GM23338 (cell line): ENCODE measurements around the gene FGF22. TPM values are rescaled to one million over a fixed set of nuclear protein-coding genes. Genes with fewer than 3 reads are reported as not detected.

Experiments
- ATAC-seq: fragments of 200-7000 bp; cut with Tn5 transposase; 3 replicates; pipeline ENCODE4 v1.9.1; 2020
- DNase-seq: peaks from one replicate; pipeline ENCODE4 v3.0.0-alpha.2; 2015; ENCODE audit warnings: low spot score
- H2AFZ ChIP-seq: fragments of 200-600 bp; sonication (generic); 2 replicates; pipeline ENCODE4 v1.8.0; 2016; ENCODE audit warnings: antibody characterized with exemption, mild to moderate bottlenecking, moderate library complexity
- H3F3A ChIP-seq: fragments of 200-600 bp; sonication (generic); replicated peaks from 2 replicates; pipeline ENCODE4 v1.8.0; 2017; ENCODE audit warnings: antibody characterized with exemption, mixed run types, low read depth
- H3K27ac ChIP-seq: fragments of 200-600 bp; sonication (generic); 2 replicates; pipeline ENCODE4 v1.6.1; 2016; ENCODE audit warnings: low read depth
- H3K27me3 ChIP-seq: fragments of 200-600 bp; sonication (generic); 2 replicates; pipeline ENCODE4 v1.8.0; 2016; ENCODE audit warnings: mild to moderate bottlenecking, mixed run types, moderate library complexity; ENCODE audit not compliant: insufficient read depth
- H3K36me3 ChIP-seq: fragments of 200-600 bp; sonication (generic); 2 replicates; pipeline ENCODE4 v1.8.0; 2016; ENCODE audit warnings: mild to moderate bottlenecking; ENCODE audit not compliant: insufficient read depth
- H3K4me1 ChIP-seq: fragments of 200-600 bp; sonication (generic); 2 replicates; pipeline ENCODE4 v1.8.0; 2016; ENCODE audit warnings: mild to moderate bottlenecking, moderate library complexity; ENCODE audit not compliant: insufficient read depth
- H3K4me2 ChIP-seq: fragments of 200-600 bp; sonication (generic); 2 replicates; pipeline ENCODE4 v1.7.1; 2017; ENCODE audit warnings: mixed run types
- H3K4me3 ChIP-seq: fragments of 200-600 bp; sonication (generic); 2 replicates; pipeline ENCODE4 v1.6.1; 2016; ENCODE audit warnings: mixed run types
- H3K79me2 ChIP-seq: fragments of 200-600 bp; sonication (generic); replicated peaks from 2 replicates; pipeline ENCODE4 v1.8.0; 2017; ENCODE audit warnings: mild to moderate bottlenecking; ENCODE audit not compliant: insufficient read depth
- H3K9me2 ChIP-seq: fragments of 200-600 bp; sonication (generic); 2 replicates; pipeline ENCODE4 v1.8.0; 2017; ENCODE audit not compliant: insufficient read depth
- H4K20me1 ChIP-seq: fragments of 200-600 bp; sonication (generic); replicated peaks from 2 replicates; pipeline ENCODE4 v1.8.0; 2017; ENCODE audit warnings: mild to moderate bottlenecking; ENCODE audit not compliant: insufficient read depth
- H3K27ac Mint-ChIP-seq: 2 replicates; pipeline ENCODE4 v1.8.0; 2020; ENCODE audit warnings: inconsistent platforms, mild to moderate bottlenecking, moderate library complexity, mixed read lengths
- H3K27me3 Mint-ChIP-seq: 3 replicates; pipeline ENCODE4 v1.8.0; 2022; ENCODE audit warnings: low read depth, mild to moderate bottlenecking, moderate library complexity, mixed read lengths, inconsistent platforms; ENCODE audit not compliant: insufficient read depth, poor library complexity
- H3K36me3 Mint-ChIP-seq: 3 replicates; pipeline ENCODE4 v1.8.0; 2021; ENCODE audit warnings: low read depth, mild to moderate bottlenecking, inconsistent platforms, moderate library complexity, mixed read lengths
- H3K4me1 Mint-ChIP-seq: 3 replicates; pipeline ENCODE4 v1.8.0; 2020; ENCODE audit warnings: mild to moderate bottlenecking, inconsistent platforms, mixed read lengths
- H3K4me3 Mint-ChIP-seq: 3 replicates; pipeline ENCODE4 v1.8.0; 2021; ENCODE audit warnings: moderate library complexity, mild to moderate bottlenecking, inconsistent platforms, mixed read lengths
- H3K9me3 Mint-ChIP-seq: 3 replicates; pipeline ENCODE4 v1.8.0; 2020; ENCODE audit warnings: moderate library complexity, mild to moderate bottlenecking, inconsistent platforms, mixed read lengths
- CREB1 ChIP-seq: fragments of 250-450 bp; sonication (Bioruptor Pico); IDR thresholded peaks from 2 replicates; pipeline ENCODE4 v1.5.0; 2020; ENCODE audit warnings: low read depth, mild to moderate bottlenecking, moderate library complexity
- EZH2 ChIP-seq: fragments of 200-600 bp; sonication (generic); IDR thresholded peaks from one replicate; pipeline ENCODE4 v1.8.0; 2017; ENCODE audit warnings: antibody characterized with exemption, mild to moderate bottlenecking, low read depth; ENCODE audit not compliant: unreplicated experiment
- EZH2phosphoT487 ChIP-seq: fragments of 200-600 bp; sonication (generic); IDR thresholded peaks from one replicate; pipeline ENCODE4 v1.8.1; 2018; ENCODE audit warnings: antibody characterized with exemption; ENCODE audit not compliant: unreplicated experiment
- JUNB ChIP-seq: IDR thresholded peaks from one replicate; pipeline ENCODE4 v1.6.1; 2016; ENCODE audit warnings: antibody characterized with exemption; ENCODE audit not compliant: unreplicated experiment
- NANOG ChIP-seq: IDR thresholded peaks from 2 replicates; pipeline ENCODE4 v1.6.1; 2016; ENCODE audit warnings: antibody characterized with exemption, borderline replicate concordance
- POLR2AphosphoS5 ChIP-seq: IDR thresholded peaks from 2 replicates; pipeline ENCODE4 v1.6.1; 2016; ENCODE audit warnings: antibody characterized with exemption, low read depth
- STAT1 ChIP-seq: IDR thresholded peaks from one replicate; pipeline ENCODE4 v1.6.1; 2016; ENCODE audit warnings: antibody characterized with exemption; ENCODE audit not compliant: unreplicated experiment
- ZNF114 ChIP-seq: fragments of 250-450 bp; sonication (Bioruptor Pico); IDR thresholded peaks from 2 replicates; pipeline ENCODE4 v1.5.0; 2020; ENCODE audit warnings: mild to moderate bottlenecking, moderate library complexity
- ZNF331 ChIP-seq: fragments of 250-450 bp; sonication (Bioruptor Pico); IDR thresholded peaks from 2 replicates; pipeline ENCODE4 v1.5.0; 2020; ENCODE audit warnings: low read depth, mild to moderate bottlenecking, moderate library complexity
- polyA plus RNA-seq: library from polyadenylated mRNA; unstranded; fragments of >200 nt; fragmentation: Nextera tagmentation; extraction: Ambion mirVana; gene quantifications from 2 replicates; pipeline ENCODE4 v1.2.1, GENCODE V29; 2016
- total RNA-seq: library from RNA; depleted of rRNA; stranded (reverse); fragments of >200 nt; shearing (Covaris generic); gene quantifications from 2 replicates; pipeline ENCODE4 v1.2.3, GENCODE V29; 2014
- TF ChIP-seq, protein P1 (sequence below): IDR thresholded peaks from one replicate; pipeline ENCODE4 v1.6.1; 2018; ENCODE audit warnings: antibody characterized with exemption; ENCODE audit not compliant: unreplicated experiment
- TF ChIP-seq, protein P2 (sequence below): fragments of 250-450 bp; sonication (Bioruptor Pico); IDR thresholded peaks from 2 replicates; pipeline ENCODE4 v1.5.0; 2020; ENCODE audit warnings: mild to moderate bottlenecking, moderate library complexity
- TF ChIP-seq, protein P3 (sequence below), 2 experiments: fragments of 200-600 bp in 1 of 2; sonication (generic) in 1 of 2; conservative IDR thresholded peaks; 2 replicates each; pipeline versions ENCODE4 v1.5.1 to v1.6.1; 2016 to 2017; ENCODE audit warnings: antibody characterized with exemption in 2 of 2, low read depth in 2 of 2, mild to moderate bottlenecking in 2 of 2, moderate library complexity in 1 of 2
- TF ChIP-seq, protein P4 (sequence below): IDR thresholded peaks from 2 replicates; pipeline ENCODE4 v1.6.1; 2016; ENCODE audit warnings: antibody characterized with exemption

The FGF22 gene
- total and polyA plus RNA-seq, 2 experiments from 2014 or later: 1.0 to 2.8 TPM

DNA sequence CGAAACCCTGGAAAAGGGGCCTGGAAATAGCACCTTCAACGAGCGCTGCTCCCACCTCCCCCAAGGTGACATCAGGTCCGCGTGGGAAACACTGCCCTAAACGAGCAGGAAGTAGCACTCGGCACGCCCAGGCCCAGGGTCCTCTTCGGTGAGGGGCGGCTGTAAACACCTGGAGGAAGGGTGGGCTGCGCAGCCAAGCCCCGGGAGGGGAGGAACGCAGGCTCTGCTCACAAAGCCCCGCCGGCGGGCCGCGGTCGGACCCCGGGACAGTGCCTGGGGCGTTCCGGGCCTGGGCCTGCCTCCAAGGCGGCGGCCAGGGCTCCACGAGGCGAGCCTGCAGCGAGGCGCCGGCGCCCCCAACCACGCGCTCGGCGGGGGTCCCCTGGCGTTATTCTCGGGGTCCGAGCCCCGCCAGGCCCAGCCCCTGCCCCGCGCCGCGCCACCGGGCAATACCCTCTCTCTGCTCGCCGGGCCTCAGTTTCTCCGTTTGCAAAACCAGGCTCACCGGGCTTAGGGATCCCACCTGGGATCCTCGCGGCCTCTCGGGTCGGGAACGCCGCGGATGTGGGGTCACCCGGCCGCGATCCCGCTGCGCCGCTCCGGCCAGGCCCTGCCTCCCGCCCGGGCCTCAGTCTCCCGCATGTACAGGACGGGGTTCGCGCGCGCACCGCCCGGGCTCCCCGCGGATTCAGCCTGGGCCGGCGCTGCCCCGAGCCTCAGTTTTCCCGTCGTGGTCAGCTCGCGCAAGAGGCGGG is 22.7 kb downstream of the FGF22 start:
- peak overlapping the region; percentile 82 for H3K4me3 ChIP-seq
- peak; percentile 70 for DNase-seq
- no peaks in the 10 kb centered on the region; the same call in 1 of the 3 replicates for H3K36me3 Mint-ChIP-seq
- no peak overlapping the region for H3K27ac ChIP-seq
- H3K27me3 ChIP-seq: no peaks in the 10 kb centered on the region
- H3K4me3 Mint-ChIP-seq: peak overlapping the region; percentile 82
- H3K4me1 ChIP-seq: peaks cover 6% of the 10 kb centered on the region
- TF ChIP-seq CREB1 (no peak), ZNF331 (CRISPR knock-in tag) (no peak), POLR2AphosphoS5 (no peak), JUNB (no peak), ZNF114 (no peak), NANOG (no peak), EZH2 (no peak), EZH2phosphoT487 (no peak), STAT1 (no peak)
- TF ChIP-seq, protein P1, sequence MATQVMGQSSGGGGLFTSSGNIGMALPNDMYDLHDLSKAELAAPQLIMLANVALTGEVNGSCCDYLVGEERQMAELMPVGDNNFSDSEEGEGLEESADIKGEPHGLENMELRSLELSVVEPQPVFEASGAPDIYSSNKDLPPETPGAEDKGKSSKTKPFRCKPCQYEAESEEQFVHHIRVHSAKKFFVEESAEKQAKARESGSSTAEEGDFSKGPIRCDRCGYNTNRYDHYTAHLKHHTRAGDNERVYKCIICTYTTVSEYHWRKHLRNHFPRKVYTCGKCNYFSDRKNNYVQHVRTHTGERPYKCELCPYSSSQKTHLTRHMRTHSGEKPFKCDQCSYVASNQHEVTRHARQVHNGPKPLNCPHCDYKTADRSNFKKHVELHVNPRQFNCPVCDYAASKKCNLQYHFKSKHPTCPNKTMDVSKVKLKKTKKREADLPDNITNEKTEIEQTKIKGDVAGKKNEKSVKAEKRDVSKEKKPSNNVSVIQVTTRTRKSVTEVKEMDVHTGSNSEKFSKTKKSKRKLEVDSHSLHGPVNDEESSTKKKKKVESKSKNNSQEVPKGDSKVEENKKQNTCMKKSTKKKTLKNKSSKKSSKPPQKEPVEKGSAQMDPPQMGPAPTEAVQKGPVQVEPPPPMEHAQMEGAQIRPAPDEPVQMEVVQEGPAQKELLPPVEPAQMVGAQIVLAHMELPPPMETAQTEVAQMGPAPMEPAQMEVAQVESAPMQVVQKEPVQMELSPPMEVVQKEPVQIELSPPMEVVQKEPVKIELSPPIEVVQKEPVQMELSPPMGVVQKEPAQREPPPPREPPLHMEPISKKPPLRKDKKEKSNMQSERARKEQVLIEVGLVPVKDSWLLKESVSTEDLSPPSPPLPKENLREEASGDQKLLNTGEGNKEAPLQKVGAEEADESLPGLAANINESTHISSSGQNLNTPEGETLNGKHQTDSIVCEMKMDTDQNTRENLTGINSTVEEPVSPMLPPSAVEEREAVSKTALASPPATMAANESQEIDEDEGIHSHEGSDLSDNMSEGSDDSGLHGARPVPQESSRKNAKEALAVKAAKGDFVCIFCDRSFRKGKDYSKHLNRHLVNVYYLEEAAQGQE: no peak
- TF ChIP-seq, protein P2, sequence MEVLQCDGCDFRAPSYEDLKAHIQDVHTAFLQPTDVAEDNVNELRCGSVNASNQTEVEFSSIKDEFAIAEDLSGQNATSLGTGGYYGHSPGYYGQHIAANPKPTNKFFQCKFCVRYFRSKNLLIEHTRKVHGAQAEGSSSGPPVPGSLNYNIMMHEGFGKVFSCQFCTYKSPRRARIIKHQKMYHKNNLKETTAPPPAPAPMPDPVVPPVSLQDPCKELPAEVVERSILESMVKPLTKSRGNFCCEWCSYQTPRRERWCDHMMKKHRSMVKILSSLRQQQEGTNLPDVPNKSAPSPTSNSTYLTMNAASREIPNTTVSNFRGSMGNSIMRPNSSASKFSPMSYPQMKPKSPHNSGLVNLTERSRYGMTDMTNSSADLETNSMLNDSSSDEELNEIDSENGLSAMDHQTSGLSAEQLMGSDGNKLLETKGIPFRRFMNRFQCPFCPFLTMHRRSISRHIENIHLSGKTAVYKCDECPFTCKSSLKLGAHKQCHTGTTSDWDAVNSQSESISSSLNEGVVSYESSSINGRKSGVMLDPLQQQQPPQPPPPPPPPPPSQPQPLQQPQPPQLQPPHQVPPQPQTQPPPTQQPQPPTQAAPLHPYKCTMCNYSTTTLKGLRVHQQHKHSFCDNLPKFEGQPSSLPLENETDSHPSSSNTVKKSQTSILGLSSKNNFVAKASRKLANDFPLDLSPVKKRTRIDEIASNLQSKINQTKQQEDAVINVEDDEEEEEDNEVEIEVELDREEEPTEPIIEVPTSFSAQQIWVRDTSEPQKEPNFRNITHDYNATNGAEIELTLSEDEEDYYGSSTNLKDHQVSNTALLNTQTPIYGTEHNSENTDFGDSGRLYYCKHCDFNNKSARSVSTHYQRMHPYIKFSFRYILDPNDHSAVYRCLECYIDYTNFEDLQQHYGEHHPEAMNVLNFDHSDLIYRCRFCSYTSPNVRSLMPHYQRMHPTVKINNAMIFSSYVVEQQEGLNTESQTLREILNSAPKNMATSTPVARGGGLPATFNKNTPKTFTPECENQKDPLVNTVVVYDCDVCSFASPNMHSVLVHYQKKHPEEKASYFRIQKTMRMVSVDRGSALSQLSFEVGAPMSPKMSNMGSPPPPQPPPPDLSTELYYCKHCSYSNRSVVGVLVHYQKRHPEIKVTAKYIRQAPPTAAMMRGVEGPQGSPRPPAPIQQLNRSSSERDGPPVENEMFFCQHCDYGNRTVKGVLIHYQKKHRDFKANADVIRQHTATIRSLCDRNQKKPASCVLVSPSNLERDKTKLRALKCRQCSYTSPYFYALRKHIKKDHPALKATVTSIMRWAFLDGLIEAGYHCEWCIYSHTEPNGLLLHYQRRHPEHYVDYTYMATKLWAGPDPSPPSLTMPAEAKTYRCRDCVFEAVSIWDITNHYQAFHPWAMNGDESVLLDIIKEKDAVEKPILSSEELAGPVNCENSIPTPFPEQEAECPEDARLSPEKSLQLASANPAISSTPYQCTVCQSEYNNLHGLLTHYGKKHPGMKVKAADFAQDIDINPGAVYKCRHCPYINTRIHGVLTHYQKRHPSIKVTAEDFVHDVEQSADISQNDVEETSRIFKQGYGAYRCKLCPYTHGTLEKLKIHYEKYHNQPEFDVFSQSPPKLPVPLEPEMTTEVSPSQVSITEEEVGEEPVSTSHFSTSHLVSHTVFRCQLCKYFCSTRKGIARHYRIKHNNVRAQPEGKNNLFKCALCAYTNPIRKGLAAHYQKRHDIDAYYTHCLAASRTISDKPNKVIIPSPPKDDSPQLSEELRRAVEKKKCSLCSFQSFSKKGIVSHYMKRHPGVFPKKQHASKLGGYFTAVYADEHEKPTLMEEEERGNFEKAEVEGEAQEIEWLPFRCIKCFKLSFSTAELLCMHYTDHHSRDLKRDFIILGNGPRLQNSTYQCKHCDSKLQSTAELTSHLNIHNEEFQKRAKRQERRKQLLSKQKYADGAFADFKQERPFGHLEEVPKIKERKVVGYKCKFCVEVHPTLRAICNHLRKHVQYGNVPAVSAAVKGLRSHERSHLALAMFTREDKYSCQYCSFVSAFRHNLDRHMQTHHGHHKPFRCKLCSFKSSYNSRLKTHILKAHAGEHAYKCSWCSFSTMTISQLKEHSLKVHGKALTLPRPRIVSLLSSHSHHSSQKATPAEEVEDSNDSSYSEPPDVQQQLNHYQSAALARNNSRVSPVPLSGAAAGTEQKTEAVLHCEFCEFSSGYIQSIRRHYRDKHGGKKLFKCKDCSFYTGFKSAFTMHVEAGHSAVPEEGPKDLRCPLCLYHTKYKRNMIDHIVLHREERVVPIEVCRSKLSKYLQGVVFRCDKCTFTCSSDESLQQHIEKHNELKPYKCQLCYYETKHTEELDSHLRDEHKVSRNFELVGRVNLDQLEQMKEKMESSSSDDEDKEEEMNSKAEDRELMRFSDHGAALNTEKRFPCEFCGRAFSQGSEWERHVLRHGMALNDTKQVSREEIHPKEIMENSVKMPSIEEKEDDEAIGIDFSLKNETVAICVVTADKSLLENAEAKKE (CRISPR knock-in tag): no peak
- TF ChIP-seq, protein P3, sequence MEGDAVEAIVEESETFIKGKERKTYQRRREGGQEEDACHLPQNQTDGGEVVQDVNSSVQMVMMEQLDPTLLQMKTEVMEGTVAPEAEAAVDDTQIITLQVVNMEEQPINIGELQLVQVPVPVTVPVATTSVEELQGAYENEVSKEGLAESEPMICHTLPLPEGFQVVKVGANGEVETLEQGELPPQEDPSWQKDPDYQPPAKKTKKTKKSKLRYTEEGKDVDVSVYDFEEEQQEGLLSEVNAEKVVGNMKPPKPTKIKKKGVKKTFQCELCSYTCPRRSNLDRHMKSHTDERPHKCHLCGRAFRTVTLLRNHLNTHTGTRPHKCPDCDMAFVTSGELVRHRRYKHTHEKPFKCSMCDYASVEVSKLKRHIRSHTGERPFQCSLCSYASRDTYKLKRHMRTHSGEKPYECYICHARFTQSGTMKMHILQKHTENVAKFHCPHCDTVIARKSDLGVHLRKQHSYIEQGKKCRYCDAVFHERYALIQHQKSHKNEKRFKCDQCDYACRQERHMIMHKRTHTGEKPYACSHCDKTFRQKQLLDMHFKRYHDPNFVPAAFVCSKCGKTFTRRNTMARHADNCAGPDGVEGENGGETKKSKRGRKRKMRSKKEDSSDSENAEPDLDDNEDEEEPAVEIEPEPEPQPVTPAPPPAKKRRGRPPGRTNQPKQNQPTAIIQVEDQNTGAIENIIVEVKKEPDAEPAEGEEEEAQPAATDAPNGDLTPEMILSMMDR (conservative IDR thresholded peaks at IDR 0.05; ENCODE audit: low read depth in 2 of 2): no peak
- TF ChIP-seq, protein P4, sequence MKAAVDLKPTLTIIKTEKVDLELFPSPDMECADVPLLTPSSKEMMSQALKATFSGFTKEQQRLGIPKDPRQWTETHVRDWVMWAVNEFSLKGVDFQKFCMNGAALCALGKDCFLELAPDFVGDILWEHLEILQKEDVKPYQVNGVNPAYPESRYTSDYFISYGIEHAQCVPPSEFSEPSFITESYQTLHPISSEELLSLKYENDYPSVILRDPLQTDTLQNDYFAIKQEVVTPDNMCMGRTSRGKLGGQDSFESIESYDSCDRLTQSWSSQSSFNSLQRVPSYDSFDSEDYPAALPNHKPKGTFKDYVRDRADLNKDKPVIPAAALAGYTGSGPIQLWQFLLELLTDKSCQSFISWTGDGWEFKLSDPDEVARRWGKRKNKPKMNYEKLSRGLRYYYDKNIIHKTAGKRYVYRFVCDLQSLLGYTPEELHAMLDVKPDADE: no peak
- H3K4me2 ChIP-seq: peak overlapping the region; percentile 90
- H3K9me3 Mint-ChIP-seq: peaks cover 11% of the 10 kb centered on the region; the same call in 2 of the 3 replicates
- H3K36me3 ChIP-seq: no peaks in the 10 kb centered on the region
- H4K20me1 ChIP-seq: peaks cover 31% of the 10 kb centered on the region
- H3K27me3 Mint-ChIP-seq: peaks cover 16% of the 10 kb centered on the region
- H3K4me1 Mint-ChIP-seq: peaks cover 13% of the 10 kb centered on the region
- peaks cover 55% of the 10 kb centered on the region for H3K79me2 ChIP-seq
- peaks cover 8% of the 10 kb centered on the region; the same call in 1 of the 2 replicates for H3F3A ChIP-seq
- no peak overlapping the region for H2AFZ ChIP-seq
- peak; percentile 10 for ATAC-seq
- H3K9me2 ChIP-seq: no peaks in the 10 kb centered on the region
- no peak overlapping the region for H3K27ac Mint-ChIP-seq
